Inflammatory macrophage treated with lipopolysaccharide for 4 hours (primary cell): ENCODE measurements around the gene RASA4B.
"Not testable (repeated sequence)": the region's sequence is repeated elsewhere in the genome, so short reads cannot be mapped to it uniquely, and the experiment has no call there.

Experiments
- DNase-seq: peaks from one replicate; pipeline ENCODE4 v3.0.0-alpha.2; 2020

The RASA4B gene

GRCh38 chr7:102472126-102473041, 45.2 kb downstream of the RASA4B start:
- DNase-seq, result no peak

- no peak for DNase-seq
These were observed 45.8 kb downstream of the RASA4B start for GRCh38 chr7:102471791-102472125.

GRCh38 chr7:102469972-102470825, 47.4 kb downstream of the RASA4B start:
- no peak for DNase-seq

GRCh38 chr7:102469351-102469971, 48.1 kb downstream of the RASA4B start:
- no peak for DNase-seq

DNA sequence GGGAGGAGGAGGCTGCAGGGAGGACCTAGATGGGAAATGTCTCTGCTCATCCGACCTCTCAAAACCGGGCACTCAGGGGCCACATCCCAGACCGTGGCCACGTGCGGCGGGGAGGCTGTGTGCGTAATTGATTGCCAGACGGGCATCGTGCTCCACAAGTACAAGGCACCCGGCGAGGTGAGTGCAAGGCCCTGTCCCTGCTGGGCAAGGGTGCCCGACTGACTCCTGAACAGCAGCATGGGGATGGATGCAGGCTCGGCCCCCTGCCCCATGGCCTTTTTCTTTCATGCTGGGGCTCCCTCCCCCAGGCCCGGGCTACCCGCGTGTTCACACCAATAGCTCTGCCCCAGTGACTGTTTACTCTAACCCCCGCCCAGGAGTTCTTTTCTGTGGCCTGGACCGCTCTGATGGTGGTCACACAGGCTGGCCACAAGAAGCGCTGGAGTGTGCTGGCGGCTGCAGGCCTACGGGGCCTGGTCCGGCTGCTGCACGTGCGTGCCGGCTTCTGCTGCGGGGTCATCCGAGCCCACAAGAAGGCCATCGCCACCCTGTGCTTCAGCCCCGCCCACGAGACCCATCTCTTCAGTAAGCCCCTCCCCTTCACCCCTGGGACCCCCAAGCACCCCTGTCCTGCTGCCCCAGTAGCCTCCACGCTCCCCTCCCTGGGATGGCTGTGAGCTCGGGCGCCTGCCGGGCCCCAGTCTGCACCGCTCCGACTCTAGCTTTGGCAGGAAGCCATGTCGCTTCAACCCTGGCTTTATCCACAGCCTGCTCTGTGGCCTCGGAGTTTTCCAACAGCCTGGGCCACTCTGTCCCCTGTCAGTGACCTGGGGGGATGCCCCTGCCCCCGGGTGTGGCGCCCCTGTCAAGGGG, 48.9 kb downstream of the RASA4B start:
- DNase-seq, result no peak

DNA sequence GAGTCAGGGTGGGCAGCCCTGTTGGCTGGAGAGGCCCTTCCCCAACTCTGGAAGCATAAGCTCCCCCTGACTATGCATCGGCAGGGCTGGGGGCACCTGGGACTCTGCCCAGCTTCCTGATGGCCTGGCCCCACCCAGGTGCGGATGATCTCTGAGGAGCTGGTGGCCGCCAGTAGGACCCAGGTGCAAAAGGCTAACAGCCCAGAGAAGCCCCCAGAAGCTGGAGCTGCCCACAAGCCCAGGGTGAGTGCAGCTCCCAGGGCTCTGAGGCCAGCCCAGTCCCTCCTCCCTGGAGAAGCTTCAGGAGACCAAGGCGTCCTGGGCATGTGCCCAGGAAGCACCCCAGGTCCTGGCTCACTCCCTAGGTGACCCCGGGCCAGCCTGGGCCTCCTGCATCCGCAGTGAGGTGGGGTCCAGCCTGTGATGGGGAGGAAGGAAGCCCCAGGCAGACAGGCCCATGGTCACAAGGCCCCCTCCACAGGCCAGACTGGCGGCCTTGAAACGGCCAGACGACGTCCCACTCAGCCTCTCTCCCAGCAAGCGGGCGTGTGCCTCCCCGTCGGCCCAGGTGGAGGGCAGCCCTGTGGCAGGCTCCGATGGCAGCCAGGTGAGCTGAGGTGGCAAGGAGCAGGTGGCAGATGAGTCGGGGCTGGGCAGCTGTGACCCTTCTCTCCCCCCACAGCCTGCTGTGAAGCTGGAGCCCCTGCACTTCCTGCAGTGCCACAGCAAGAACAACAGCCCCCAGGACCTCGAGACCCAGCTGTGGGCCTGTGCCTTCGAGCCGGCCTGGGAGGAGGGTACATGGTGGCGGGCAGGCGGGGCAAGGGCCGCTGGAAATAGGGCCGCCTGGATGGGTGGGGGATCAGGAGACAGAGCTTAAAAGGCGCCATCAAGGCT, 49.7 kb downstream of the RASA4B start:
- DNase-seq, result no peak

GRCh38 chr7:102466097-102466496, 51.5 kb downstream of the RASA4B start:
- no peak for DNase-seq

- peak; percentile 98 for DNase-seq
These were observed 52.8 kb downstream of the RASA4B start, which contains the start of the genes ALKBH4 and LRWD1 for GRCh38 chr7:102464577-102465280. Gene ALKBH4 (minus strand): TSS chr7:102464863. CDS start chr7:102464836, 27 bp downstream. Gene LRWD1 (plus strand): TSS chr7:102464984. CDS start chr7:102465081, 97 bp downstream.

DNA sequence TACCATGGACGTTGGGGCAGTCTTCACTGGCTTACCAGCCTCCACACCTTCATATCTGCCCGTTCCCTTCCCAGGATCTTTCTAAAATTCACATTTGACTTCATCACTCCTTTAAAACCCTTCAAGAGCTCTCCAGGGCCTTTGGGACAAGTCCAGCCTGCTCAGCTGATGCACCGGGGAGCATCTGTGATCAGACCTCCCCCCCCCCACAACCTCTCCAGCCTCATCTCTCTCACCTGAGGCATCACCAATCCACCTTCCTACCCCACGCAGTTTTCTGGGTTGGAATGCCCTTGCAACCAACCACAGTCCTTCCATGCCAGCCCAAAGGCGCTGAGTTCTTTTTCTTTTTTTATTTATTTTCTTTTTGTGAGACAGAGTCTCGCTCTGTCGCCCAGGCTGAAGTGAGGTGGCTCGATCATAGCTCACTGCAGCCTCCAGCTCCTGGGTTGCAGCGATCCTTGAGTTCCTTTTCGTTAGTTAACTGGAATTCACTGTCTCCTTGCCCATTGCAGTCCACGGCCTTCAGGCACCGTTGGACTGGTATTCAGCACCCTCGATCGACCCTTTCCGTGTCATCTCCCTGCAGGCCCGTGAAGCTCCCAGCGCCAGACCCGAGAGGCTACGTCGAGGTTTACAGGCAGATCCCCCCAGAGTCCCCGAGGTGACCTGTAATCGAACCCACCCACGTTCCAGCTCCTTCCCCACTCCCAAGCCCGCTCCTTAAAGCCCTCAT, 53.6 kb downstream of the RASA4B start:
- peak; percentile 2 for DNase-seq

DNA sequence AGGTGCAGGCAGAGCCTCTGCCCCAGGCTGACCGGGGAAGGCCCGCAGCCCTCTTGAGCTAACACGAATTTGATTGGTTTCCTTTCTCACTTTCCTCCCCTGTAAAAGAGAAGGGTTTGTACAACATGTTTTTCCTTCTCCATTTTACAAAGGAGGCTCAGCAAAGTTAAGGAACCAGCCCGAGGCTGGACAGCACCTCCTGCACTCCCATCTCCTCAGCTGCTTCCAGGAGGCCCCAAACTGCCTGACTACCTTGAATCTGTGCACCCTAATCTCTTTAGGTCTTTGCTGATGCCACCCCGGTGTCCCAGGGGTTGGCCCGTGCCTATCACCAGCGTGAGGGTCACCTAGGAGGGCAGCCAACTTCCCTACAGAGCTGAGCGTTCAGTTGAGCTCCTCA, 57.1 kb downstream of the RASA4B start:
- no peak for DNase-seq

DNA sequence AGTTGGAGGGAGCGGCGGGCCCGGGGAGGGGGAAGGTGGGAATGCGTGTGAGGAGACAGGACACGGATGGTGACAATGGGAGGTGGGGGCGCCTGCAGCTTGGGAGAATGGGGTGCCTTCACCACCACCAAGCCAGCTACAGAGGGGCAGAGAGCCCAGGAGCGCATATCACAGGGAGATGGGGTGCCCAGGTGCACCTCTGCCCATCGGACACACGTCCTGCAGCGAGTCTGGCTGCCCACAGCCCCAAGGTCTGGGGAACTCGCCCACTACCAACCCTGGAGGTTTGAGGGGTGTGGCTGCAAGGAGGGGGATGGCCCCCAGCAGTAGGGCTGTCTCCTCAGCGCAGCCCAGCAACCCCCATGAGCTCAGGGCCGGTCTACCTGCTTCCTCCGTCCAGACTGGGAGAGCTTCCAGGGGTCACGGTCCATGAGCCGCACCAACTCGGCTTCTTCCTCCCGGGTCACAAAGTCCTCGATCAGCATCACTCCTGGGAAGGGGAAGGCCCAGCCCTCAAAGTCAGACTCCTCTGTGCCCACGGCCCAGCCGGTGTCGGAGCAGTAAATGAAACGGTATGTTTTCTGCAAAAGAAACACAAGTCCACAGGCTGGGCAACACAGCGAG, 58.2 kb downstream of the RASA4B start:
- DNase-seq, result no peak

- no peak for DNase-seq
These were observed 60.1 kb downstream of the RASA4B start for GRCh38 chr7:102457352-102457924.

DNA sequence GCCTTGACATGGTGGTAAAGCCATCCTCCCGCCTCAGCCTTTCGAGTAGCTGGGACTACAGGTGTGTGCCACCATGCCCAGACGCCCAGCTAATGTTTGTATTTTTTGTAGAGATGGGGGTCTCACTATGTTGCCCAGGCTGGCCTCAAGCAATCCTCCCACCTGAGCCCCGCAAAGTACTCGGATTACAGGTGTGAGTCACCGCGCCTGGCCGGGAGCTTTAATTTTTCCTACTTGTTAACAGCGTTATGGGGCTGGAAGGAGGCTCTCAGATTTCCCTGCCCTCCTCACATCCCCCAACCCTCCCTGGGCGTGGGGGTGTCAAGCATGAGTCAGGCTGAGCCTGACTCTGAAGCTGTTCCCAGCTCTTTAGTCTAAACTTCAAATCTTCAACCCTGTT, 61.2 kb downstream of the RASA4B start:
- no peak for DNase-seq

- no peak for DNase-seq
These were observed 62.0 kb downstream of the RASA4B start for GRCh38 chr7:102455596-102455995.

- not testable (repeated sequence) for DNase-seq
These were observed 62.6 kb downstream of the RASA4B start for GRCh38 chr7:102454932-102455331.

DNA sequence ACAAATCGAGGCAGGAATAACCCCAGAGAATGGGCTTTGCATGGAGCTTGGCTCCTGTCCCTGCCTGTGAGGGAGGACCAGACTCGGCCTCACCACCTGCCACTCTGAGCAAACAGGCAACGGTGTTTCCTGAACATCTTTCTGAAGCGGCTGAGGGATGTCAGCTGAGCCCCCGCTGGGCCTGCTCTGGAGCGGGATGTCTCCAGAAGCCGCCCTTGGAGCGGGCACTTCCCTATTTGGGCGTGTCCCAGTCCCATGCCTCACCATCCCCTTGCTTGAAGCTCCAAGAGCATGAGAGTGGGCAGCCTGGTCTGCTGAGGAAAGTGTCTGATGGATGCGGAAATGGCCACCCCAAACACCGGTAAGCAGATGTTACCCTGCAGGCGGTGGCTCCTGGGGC, 63.1 kb downstream of the RASA4B start:
- DNase-seq, result peak; percentile 70

- no peak for DNase-seq
These were observed 64.3 kb downstream of the RASA4B start for GRCh38 chr7:102453319-102453718.

DNA sequence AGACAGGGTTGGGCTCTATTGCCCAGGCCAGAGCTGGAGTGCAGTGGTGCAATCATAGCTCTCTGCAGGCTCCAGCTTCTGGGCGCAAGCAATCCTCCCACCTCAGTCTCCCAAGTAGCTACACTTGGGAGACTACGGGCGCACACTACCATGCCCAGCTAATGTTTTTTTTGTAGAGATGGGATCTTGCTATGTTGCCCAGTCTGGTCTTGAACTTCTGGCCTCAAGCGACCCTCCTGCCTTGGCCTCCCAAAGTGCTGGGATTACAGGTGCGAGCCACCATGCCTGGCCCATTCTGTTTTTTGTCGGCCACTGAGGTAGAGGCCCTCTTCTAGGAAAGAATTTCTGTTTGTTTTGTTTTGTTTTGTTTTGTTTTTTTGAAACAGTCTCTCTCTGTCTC, 65.1 kb downstream of the RASA4B start:
- no peak for DNase-seq
